Measurements from ENCODE around the gene KAT2B.

Gene KAT2B

GRCh38 chr3:20064796-20065564, 24.7 kb downstream of the KAT2B start:
- DNase-seq (ENCODE audit: low spot score): no peak

DNA sequence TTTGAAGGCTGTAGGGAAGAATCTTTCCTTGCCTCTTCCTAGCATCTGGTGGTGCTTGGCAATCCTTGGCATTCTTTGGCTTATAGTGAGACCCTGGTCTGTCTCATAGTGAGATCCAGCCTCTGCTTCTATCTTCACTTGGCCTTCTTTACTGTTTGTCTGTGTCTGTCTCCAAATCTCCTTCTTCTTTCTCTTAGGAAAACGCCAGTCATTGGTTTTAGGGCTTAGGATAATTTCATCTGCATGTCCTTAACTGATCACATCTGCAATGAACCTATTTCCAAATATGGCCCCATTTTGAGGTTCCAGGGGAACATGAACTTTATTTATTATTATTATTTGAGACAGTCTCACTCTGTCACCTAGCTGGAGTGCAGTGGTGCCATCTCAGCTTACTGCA, 25.8 kb downstream of the KAT2B start:
- DNase-seq (ENCODE audit: low spot score): no peak

- no peak for DNase-seq (ENCODE audit: low spot score)
These were observed 26.8 kb downstream of the KAT2B start for GRCh38 chr3:20066850-20067617.

DNA sequence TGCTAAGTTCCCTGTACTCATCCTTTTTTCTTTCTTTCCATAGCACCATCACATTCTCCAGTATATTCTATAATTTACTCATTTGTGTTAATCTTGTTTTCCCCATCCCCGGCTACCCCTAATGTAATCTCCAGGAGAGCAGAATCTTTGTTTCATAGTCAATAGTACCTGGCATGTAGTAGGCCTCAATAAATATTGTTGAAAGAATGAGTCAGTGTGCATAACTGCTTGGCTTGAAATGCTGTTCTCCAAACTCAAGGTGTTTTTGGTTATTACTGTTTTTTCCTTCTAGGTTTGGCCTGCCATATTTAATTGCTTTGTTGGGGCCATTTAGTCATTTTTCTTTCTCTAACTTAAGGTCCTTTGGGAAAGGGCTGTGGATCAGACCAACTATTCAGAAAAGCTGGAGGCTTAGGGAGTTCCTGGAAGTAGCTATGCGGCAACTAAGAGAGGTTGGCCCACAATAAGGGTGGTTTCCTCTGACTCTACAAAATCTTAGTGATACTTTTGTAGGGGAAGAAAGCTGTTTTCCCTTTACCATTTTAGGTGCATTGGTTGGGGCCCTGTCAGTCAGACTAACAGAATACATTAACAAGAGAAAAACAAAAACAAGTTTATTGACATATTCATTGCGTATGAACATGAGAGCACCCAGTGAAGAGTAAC, 28.4 kb downstream of the KAT2B start:
- no peak for DNase-seq (ENCODE audit: low spot score)

- no peak for DNase-seq (ENCODE audit: low spot score)
These were observed 28.9 kb downstream of the KAT2B start for GRCh38 chr3:20069178-20069532.

DNA sequence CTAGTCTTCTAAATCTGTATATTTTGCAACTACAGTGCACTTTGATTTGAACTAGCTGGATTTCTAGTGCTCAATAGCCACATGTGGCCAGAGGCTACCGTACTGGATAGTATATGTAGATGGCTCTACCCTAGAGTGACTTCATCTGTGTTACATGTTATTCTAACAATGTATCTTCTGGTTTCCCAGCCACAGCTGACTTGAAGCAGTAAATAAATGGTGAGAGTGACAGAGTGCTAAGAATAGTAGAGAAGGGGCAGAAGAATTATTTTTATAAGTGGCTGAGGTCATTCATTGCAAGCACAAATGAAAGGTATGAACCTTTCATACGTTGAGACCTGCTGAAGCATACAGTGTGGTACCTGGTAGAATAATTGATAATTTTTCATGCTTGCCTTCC, 30.9 kb downstream of the KAT2B start:
- no peak for DNase-seq (ENCODE audit: low spot score)

DNA sequence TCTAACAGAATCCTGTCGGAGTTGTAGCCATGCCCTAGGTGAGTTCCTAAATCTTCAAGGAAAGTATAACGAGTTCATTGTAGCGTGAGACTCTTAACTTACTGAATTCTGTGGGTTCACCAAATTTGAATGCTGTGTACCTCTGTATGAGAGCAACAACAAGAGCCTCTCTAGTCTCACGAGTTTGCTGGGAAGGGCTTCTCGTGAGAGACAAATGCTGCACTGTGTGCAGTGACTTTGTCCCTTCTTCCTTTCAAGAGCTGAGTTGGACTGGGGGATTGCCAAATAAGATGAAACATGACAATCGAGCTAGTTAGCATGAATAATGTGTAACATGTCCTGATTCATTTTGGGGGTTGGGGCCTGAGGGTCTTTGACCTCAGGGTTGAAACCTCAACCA, 32.2 kb downstream of the KAT2B start:
- DNase-seq (ENCODE audit: low spot score): no peak

- no peak for DNase-seq (ENCODE audit: low spot score)
These were observed 32.8 kb downstream of the KAT2B start for GRCh38 chr3:20073068-20073467.

- DNase-seq (ENCODE audit: low spot score): no peak
These were observed 33.4 kb downstream of the KAT2B start for GRCh38 chr3:20073683-20074082.

GRCh38 chr3:20074226-20075063, 34.2 kb downstream of the KAT2B start:
- DNase-seq (ENCODE audit: low spot score): no peak

DNA sequence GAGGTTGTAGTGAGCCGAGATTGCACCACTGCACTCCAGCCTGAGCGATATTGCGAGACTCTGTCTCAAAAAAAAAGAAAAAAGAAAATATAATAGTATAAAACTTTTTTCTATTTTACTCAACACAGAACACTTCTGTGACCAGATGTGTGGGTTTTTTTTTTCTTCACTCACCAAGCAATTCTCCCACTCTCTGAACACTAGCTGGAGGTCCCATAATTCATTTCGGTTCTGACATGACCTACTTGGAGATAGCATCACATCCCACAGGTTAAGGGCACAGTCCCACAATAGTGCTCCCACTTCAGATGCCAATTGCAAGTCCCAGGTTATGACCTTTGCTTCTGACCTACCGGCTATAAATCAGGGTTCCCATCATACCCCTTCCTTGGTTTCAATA, 35.0 kb downstream of the KAT2B start:
- DNase-seq (ENCODE audit: low spot score): no peak

DNA sequence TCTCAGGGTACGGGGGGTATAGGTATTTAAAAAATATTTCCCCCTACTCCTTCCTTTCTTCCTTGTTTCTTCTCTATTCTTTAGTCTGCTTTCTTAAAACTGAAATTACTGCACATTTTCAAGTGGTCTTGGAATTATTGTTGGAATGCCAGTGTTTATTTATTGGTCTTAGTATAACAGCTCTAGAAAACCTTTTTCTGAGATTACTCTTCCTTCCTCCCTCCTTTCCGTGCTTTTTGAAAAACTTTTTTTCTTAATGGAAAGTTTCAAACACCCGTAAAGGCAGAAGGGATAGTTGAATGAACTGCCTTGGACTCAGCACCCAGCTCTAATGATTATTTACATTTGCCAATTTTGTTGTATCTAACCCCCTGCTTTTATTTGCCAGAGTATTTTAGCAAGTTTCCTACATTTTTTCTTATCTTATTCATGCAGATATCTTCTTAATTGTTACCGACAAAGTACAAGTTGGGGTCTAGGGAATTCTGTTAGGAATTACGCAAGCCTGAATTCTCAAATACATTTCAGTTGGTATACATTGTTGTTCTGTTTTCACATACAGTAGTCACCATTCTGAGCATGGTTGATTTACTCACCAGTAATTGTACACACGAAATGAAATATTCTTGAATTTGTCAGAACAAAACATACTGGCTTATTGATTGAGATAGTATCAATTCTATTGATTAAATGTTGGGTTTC, 36.2 kb downstream of the KAT2B start:
- no peak for DNase-seq (ENCODE audit: low spot score)

- no peak for DNase-seq (ENCODE audit: low spot score)
These were observed 36.8 kb downstream of the KAT2B start for GRCh38 chr3:20077068-20077467.

DNA sequence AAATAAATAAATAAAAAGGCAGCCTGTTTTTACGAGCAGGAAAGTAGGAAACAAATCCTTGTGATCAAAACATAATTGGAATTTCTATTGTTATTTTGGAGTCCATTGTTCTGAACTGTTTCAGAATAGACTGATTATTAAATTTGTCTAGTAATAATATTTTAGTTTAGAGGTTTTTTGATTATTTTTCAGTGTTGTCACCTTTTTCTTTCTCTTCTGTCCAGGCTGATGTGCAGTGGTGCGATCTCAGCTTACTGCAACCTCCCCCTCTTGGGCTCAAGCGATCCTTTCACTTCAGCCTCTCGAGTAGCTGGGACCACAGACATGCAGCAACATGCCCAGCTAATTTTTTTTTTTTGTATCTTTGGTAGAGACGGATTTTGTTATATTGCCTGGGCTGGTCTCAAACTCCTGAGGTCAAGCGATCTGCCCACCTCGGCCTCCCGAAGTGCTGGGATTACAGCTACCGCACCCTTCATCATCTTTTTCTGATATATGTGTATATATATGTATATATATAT, 38.0 kb downstream of the KAT2B start:
- no peak for DNase-seq (ENCODE audit: low spot score)

DNA sequence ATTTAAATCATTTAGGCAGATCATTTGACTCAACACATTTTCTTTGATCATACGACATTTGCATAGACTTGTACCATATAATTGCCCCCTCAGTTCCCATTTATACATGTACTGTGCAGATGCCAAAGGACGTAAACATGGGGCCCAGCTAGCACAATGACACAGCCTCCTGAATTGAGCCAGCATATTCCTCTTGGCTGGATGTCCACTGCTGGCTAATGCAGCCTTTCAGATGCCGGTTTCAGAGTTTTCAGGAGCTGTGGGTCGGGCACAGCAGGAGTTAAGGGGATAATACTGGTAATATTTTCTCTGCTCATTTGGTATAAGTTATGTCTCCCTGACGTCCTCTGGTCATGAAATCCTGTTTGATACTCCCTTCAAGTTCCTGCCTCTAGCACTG, 39.4 kb downstream of the KAT2B start:
- no peak for DNase-seq (ENCODE audit: low spot score)

DNA sequence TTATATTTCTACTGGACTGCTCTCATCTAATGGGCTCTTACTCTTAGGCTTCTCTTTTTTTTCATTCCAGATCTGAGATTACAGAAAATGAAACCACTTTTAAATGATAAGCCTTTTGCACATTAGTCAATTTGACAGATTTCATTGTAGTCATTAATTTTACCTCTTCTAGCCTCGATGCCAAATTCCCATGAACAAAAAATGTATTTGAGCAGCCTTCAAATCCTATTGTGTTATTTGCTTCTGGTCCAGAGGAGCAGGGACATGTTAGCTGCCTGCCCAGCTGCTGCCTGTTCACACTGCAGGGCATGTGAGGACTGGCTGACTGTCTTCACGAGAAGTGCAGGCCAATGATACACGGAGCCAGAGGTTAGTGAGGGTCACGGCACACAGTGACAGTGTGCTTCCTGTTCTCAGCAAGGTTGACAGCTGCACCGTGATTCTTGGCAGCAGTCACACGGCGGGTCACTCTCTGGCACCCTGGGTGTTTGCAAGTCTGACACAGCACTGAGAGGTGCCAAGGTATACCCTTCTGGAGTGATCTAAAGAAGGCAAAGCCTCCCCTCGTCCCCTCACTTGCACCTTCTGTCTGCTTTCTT, 40.8 kb downstream of the KAT2B start:
- DNase-seq (ENCODE audit: low spot score): no peak

GRCh38 chr3:20083253-20083652, 43.0 kb downstream of the KAT2B start:
- no peak for DNase-seq (ENCODE audit: low spot score)

DNA sequence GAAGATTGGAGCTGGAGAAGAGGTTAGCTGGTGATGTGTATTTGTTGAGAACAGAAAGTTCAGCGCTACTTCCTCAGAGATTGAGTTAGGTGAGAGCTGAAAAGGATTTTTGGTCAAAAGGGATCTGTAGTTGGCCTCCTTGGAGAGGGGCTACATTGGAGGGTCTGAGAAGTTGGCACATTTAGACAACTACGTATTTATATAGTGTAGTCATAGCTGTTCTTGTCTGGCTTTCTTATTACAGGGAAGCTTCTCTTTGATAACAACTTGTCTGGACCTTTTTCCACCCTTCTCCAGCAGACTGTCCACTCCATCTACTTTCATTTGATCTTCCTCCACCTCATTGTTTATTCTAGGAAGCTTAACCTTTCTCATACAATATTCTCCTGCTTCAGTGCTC, 43.7 kb downstream of the KAT2B start:
- no peak for DNase-seq (ENCODE audit: low spot score)

GRCh38 chr3:20091331-20092047, 51.2 kb downstream of the KAT2B start:
- no peak for DNase-seq (ENCODE audit: low spot score)

DNA sequence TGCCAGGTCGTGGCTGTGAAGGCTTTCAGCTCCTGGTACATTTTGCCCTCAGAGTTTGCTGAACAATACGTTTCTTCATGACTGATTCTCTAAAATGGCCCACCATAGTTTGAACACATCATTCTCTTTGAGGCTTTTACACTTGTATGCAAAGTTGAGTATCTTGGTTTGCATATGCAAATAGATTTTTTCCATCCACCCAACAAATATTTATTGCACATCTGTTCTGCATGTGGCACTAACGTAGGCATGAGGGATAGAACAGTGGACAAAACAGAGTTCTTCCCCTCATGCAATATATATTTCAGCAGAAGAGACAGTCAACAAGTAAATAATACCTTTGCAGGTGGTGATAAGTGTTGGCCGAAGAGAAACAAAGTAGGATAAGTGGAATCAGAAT, 55.2 kb downstream of the KAT2B start:
- DNase-seq (ENCODE audit: low spot score): no peak

Data from RKO (cell line).